Left lung (tissue), 10 donors: ENCODE results near the gene GPC3. TPM values are rescaled to one million over a fixed set of nuclear protein-coding genes. Genes with fewer than 3 reads are reported as not detected.
A peak's percentile ranks its signal among the peaks of the same experiment; 100 is the strongest.

Source experiments
- ATAC-seq: fragments of 200-7000 bp; cut with Tn5 transposase; one replicate; pipeline ENCODE4 v1.9.1; 2020; ENCODE audit warnings: moderate library complexity
- DNase-seq, 4 donors: peaks; one replicate each; pipeline ENCODE4 v3.0.0-alpha.2; 2013 to 2020
- H3K27ac ChIP-seq, 2 donors: fragments of 200-600 bp; sonication (generic) in 1 of 2; one replicate each; pipeline versions ENCODE4 v1.5.0 to v1.8.0; 2020 to 2021
- H3K27me3 ChIP-seq, 2 donors: fragments of 200-600 bp; sonication (generic) in 1 of 2; one replicate each; pipeline versions ENCODE4 v1.5.0 to v1.8.0; 2020 to 2021
- H3K36me3 ChIP-seq, 2 donors: fragments of 200-600 bp; sonication (generic) in 1 of 2; one replicate each; pipeline versions ENCODE4 v1.5.0 to v1.8.0; 2020 to 2021
- H3K4me1 ChIP-seq, 2 donors: fragments of 200-600 bp; one replicate each; pipeline ENCODE4 v1.8.0; 2021
- H3K4me3 ChIP-seq, 2 donors: fragments of 200-600 bp; sonication (generic) in 1 of 2; one replicate each; pipeline versions ENCODE4 v1.5.0 to v1.8.0; 2020 to 2021; ENCODE audit warnings: mild to moderate bottlenecking in 1 of 2
- H3K9me3 ChIP-seq, 2 donors: fragments of 200-600 bp; sonication (generic) in 1 of 2; one replicate each; pipeline versions ENCODE4 v1.5.0 to v1.8.0; 2020 to 2021
- intact Hi-C, 2 donors: fragments of 100-400 bp; cut with DNase I; formaldehyde crosslinking; loops; one replicate each; pipeline versions ENCODE4 v1.11.2 to v1.14.2; 2022
- polyA plus RNA-seq, 6 donors: library from polyadenylated mRNA; unstranded; fragments of 120-200 nt; gene quantifications; one replicate each; pipeline ENCODE4 v1.2.1, GENCODE V29; 2013; ENCODE audit not compliant: insufficient read length in 6 of 6
- total RNA-seq, 2 donors: library from RNA; stranded (reverse); fragmentation: NEBNext Ultra II Directional; extraction: Animal tissue kit (Norgen Biotek cat#: 25700); gene quantifications; one replicate each; pipeline ENCODE4 v1.2.1, GENCODE V29; 2021
- TF ChIP-seq, protein P1 (sequence below), 2 donors: fragments of 200-600 bp; sonication (generic) in 1 of 2; IDR thresholded peaks; one replicate each; pipeline versions ENCODE4 v1.5.0 to v1.8.0; 2021; ENCODE audit warnings: antibody characterized with exemption in 2 of 2
- donor health status: DM: no; HTN: yes; CAD: no.
- donor health status: DM: no; HTN: no; CAD: no.

Gene GPC3
- total and polyA plus RNA-seq, 8 donors = 42.1 to 581 (median 448) TPM

DNA sequence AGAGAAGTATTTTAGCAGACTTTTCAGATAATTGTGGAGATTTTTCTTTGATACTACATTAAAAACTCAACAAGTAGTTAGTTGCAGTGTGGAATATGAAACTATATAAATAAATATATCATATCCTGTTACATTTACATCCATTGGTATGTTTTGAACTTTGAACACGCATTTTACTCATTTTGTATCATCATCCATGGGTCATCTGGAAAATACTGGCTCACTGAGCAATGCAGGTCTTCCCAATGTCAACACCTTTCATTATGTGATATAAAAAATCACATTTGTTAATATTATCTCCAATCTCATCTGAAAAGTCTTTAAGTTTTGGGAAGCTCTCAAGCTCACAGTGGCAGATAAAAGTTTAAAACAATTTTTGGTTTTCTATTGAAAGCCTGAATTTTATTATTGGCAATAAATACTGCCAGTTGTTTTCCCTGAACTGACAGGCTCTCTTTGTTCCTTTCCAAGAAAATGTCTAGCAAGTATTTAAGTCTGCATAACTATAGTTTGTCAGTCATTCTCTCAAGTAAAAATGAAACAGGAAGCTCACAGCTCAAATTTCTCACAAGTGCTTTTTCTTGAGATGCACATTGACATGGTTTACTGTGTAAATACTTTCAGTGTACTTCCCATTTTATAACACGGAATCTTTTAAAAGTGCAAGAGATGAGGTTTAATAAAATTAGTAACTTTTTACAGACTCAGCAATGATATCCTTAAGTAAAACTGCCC, 386.6 kb downstream of the GPC3 start:
- Histone ChIP-seq H3K4me3 (no peak overlapping the region), H3K27ac (no peak overlapping the region), H3K9me3 (no peaks in the 10 kb centered on the region), H3K4me1 (no peaks in the 10 kb centered on the region), H3K36me3 (no peaks in the 10 kb centered on the region), H3K27me3 (peaks cover 0 to 3% of the 10 kb centered on the region in 2 donors)
- DNase-seq = no peak
- ATAC-seq = peak; percentile 58
- intact Hi-C loops = no loop called here
- TF ChIP-seq, protein P1, sequence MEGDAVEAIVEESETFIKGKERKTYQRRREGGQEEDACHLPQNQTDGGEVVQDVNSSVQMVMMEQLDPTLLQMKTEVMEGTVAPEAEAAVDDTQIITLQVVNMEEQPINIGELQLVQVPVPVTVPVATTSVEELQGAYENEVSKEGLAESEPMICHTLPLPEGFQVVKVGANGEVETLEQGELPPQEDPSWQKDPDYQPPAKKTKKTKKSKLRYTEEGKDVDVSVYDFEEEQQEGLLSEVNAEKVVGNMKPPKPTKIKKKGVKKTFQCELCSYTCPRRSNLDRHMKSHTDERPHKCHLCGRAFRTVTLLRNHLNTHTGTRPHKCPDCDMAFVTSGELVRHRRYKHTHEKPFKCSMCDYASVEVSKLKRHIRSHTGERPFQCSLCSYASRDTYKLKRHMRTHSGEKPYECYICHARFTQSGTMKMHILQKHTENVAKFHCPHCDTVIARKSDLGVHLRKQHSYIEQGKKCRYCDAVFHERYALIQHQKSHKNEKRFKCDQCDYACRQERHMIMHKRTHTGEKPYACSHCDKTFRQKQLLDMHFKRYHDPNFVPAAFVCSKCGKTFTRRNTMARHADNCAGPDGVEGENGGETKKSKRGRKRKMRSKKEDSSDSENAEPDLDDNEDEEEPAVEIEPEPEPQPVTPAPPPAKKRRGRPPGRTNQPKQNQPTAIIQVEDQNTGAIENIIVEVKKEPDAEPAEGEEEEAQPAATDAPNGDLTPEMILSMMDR (IDR thresholded peaks at IDR 0.05) = no peak

DNA sequence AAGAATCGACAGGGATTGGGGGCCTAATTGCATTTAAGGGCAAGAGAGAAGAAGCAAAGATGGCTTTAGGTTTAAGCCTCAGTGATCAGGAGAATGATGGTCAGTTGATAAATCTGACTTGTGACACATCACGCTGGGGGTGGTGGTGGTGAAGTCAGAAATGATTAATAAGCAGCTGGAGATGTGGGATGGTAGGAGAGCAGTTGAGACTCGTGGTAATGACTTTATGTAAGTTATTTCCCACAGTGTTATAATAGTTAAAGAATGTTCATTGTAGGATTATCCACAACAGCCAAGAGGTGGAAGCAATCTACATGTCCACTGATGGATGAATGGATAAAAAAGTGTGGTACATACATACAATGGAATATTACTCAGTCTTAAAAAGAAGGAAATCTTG, 391.2 kb downstream of the GPC3 start:
- no peaks in the 10 kb centered on the region for H3K36me3 ChIP-seq
- H3K4me3 ChIP-seq = no peak overlapping the region
- H3K27me3 ChIP-seq = no peaks in the 10 kb centered on the region
- H3K9me3 ChIP-seq = no peaks in the 10 kb centered on the region
- TF ChIP-seq, protein P1 (IDR thresholded peaks at IDR 0.05) = no peak
- H3K27ac ChIP-seq = no peak overlapping the region
- H3K4me1 ChIP-seq = no peaks in the 10 kb centered on the region
- ATAC-seq (no peak), DNase-seq (no peak)
- intact Hi-C loops = no loop called here

DNA sequence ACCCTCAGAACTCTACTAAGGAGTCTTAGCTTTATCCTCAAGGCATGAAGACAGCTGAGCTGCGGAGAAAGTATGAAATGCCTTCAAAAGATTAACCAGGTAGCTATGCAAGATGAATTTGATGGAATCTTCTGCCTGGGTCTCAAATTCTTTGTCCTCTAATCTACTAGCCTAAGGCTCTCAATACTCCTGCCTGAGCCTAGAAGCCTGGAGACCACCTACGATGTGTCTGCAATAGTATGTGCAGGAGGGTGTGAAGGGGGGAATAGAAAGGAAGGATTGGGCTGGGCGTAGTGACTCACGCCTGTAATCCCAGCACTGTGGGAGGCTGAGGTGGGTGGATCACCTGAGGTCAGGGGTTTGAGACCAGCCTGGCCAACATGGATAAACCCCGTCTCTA, 391.9 kb downstream of the GPC3 start:
- TF ChIP-seq, protein P1 (IDR thresholded peaks at IDR 0.05) = no peak
- Histone ChIP-seq H3K36me3 (no peaks in the 10 kb centered on the region), H3K27ac (no peak overlapping the region), H3K4me1 (no peaks in the 10 kb centered on the region), H3K9me3 (no peaks in the 10 kb centered on the region), H3K4me3 (no peak overlapping the region), H3K27me3 (no peaks in the 10 kb centered on the region)
- no peak for DNase-seq
- intact Hi-C loops = no loop called here
- no peak for ATAC-seq

DNA sequence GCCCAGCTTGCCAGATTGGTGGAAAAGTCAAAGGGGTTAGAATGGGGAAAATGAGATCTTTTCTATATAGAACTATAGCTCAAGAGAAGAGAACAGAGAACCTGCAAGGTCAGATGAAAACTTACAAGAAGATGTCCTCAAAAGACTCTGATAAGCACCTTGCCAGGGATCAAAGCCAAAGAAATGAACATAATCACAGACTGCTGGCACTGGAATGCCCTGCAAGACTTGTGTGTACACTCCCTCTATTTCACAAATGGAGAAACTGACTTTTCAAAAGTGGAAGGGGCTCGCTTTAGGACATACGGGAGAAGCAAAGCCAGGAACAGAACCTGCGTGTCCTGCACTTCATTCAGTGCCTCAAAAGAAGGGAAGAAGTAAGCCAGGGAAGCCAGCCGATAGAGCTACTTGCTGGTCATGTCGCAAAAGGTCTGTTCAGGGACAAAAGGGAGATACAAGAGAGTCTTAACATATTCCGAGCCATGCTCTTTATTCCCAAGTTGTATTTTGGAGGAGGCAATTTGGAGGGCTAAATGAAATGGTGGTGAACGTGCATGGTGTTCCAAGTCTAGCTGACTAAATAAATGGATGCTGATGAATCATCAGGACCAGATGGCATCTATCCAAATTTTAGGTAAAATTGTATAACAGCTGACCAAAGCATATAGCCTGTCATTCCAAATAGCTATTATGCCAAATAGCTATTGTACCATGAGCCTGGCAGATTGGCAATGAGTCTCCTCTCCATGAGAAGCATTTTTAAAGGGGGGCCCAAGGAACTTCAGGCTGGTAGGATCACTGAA, 394.5 kb downstream of the GPC3 start:
- no peak overlapping the region for H3K27ac ChIP-seq
- TF ChIP-seq, protein P1 (IDR thresholded peaks at IDR 0.05) = no peak
- no peaks in the 10 kb centered on the region for H3K9me3 ChIP-seq
- H3K4me1 ChIP-seq = no peaks in the 10 kb centered on the region
- intact Hi-C loops = no loop called here
- H3K36me3 ChIP-seq = no peaks in the 10 kb centered on the region
- H3K27me3 ChIP-seq = no peaks in the 10 kb centered on the region
- no peak overlapping the region for H3K4me3 ChIP-seq
- ATAC-seq (no peak), DNase-seq (no peak)

DNA sequence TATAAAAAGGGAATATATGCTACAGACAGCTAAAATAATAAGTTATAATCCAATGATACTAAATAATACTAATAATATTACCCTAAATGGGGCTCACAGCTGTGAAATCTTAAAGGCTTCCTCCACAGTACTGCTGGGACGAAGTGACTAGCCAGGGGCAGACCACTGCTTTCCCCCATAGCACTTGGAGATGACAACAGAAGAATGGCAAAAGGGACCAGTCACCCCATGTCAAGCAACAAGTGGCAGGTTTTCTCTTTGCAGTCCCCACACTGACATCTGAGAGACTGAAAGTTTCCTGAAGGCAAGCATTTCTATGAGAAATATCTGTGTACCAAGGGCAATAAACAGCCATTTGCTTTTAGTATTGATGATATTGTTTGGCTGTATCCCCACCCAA, 396.6 kb downstream of the GPC3 start:
- no peak overlapping the region for H3K27ac ChIP-seq
- H3K36me3 ChIP-seq = no peaks in the 10 kb centered on the region
- no peak overlapping the region for H3K4me3 ChIP-seq
- TF ChIP-seq, protein P1 (IDR thresholded peaks at IDR 0.05) = no peak
- intact Hi-C loops = no loop called here
- ATAC-seq (no peak), DNase-seq (no peak)
- H3K9me3 ChIP-seq = no peaks in the 10 kb centered on the region
- no peaks in the 10 kb centered on the region for H3K4me1 ChIP-seq
- H3K27me3 ChIP-seq = no peaks in the 10 kb centered on the region
